Activated CD4-positive, CD25-positive, alpha-beta regulatory T cell treated with anti-CD3 and anti-CD28 coated beads, Interleukin-2, amount 50 U/mL, for 72 hours (primary cell): ENCODE measurements around the gene TIMM22.
"Not testable (repeated sequence)": the region's sequence is repeated elsewhere in the genome, so short reads cannot be mapped to it uniquely, and the experiment has no call there.

Experiments
- DNase-seq: peaks from one replicate; pipeline ENCODE4 v3.0.0; 2021

Gene TIMM22

GRCh38 chr17:1040216-1040600 is 43.3 kb downstream of the TIMM22 start:
- no peak for DNase-seq

GRCh38 chr17:1041746-1042145 is 44.8 kb downstream of the TIMM22 start:
- no peak for DNase-seq

GRCh38 chr17:1042486-1042885 is 45.6 kb downstream of the TIMM22 start:
- DNase-seq = no peak

- no peak for DNase-seq
Measured at GRCh38 chr17:1043601-1044251, 46.8 kb downstream of the TIMM22 start.

GRCh38 chr17:1044387-1045009 is 47.6 kb downstream of the TIMM22 start:
- not testable (repeated sequence) for DNase-seq

GRCh38 chr17:1045456-1045855 is 48.5 kb downstream of the TIMM22 start:
- no peak for DNase-seq

- no peak for DNase-seq
Measured at GRCh38 chr17:1047177-1047878, 50.4 kb downstream of the TIMM22 start.

GRCh38 chr17:1047879-1048470 is 51.0 kb downstream of the TIMM22 start:
- DNase-seq = no peak

GRCh38 chr17:1048516-1049115 is 51.7 kb downstream of the TIMM22 start:
- not testable (repeated sequence) for DNase-seq

- DNase-seq = no peak
Measured at GRCh38 chr17:1049446-1050225, 52.7 kb downstream of the TIMM22 start.

- no peak for DNase-seq
Measured at GRCh38 chr17:1050246-1050995, 53.5 kb downstream of the TIMM22 start.

GRCh38 chr17:1050996-1051925 is 54.3 kb downstream of the TIMM22 start:
- no peak for DNase-seq
